Measurements from ENCODE around the gene ADAMTS9. TPM values are rescaled to one million over a fixed set of nuclear protein-coding genes. Genes with fewer than 3 reads are reported as not detected.

ADAMTS9 gene
- polyA plus RNA-seq, 1 donor: 15.4 TPM

- peak overlapping the region; percentile 35 for H3K27ac ChIP-seq (ENCODE audit: low read length)
- no peaks in the 10 kb centered on the region for H3K27me3 ChIP-seq (ENCODE audit: control insufficient read depth, insufficient read depth, low read length)
- no peak overlapping the region for H3K4me3 ChIP-seq (ENCODE audit: low read length)
- peak in 1 of 2 donors; percentile 77 for DNase-seq
- H3K4me1 ChIP-seq (ENCODE audit: control insufficient read depth, insufficient read depth, low read length): peaks cover 12% of the 10 kb centered on the region
- no peaks in the 10 kb centered on the region for H3K9me3 ChIP-seq (ENCODE audit: control insufficient read depth, low read depth, low read length)
- H3K36me3 ChIP-seq (ENCODE audit: control insufficient read depth, insufficient read depth, low read length): no peaks in the 10 kb centered on the region
- no CpG with 5 or more reads among the region's 4 CpGs for WGBS (ENCODE audit: insufficient coverage, low lambda C conversion rate)
Observed at GRCh38 chr3:64674591-64675076, 13.2 kb downstream of the ADAMTS9 start.

GRCh38 chr3:64673159-64673715 is 14.6 kb downstream of the ADAMTS9 start:
- H3K36me3 ChIP-seq (ENCODE audit: control insufficient read depth, insufficient read depth, low read length): no peaks in the 10 kb centered on the region
- no peak overlapping the region for H3K4me3 ChIP-seq (ENCODE audit: low read length)
- DNase-seq: no peak
- H3K27me3 ChIP-seq (ENCODE audit: control insufficient read depth, insufficient read depth, low read length): no peaks in the 10 kb centered on the region
- H3K9me3 ChIP-seq (ENCODE audit: control insufficient read depth, low read depth, low read length): no peaks in the 10 kb centered on the region
- 89% methylated on average over 2 of the region's 7 CpGs for WGBS (ENCODE audit: insufficient coverage, low lambda C conversion rate)
- no peak overlapping the region for H3K27ac ChIP-seq (ENCODE audit: low read length)
- H3K4me1 ChIP-seq (ENCODE audit: control insufficient read depth, insufficient read depth, low read length): peaks cover 12% of the 10 kb centered on the region

- 100% methylated on average over 1 of the region's 10 CpGs for WGBS (ENCODE audit: insufficient coverage, low lambda C conversion rate)
- Histone ChIP-seq H3K9me3 (ENCODE audit: control insufficient read depth, low read depth, low read length) (no peaks in the 10 kb centered on the region), H3K27ac (ENCODE audit: low read length) (no peak overlapping the region), H3K4me3 (ENCODE audit: low read length) (no peak overlapping the region), H3K36me3 (ENCODE audit: control insufficient read depth, insufficient read depth, low read length) (no peaks in the 10 kb centered on the region), H3K4me1 (ENCODE audit: control insufficient read depth, insufficient read depth, low read length) (no peaks in the 10 kb centered on the region), H3K27me3 (ENCODE audit: control insufficient read depth, insufficient read depth, low read length) (no peaks in the 10 kb centered on the region)
- DNase-seq: no peak
Observed at GRCh38 chr3:64668582-64669510, 19.0 kb downstream of the ADAMTS9 start.

GRCh38 chr3:64667887-64668581 is 19.8 kb downstream of the ADAMTS9 start:
- no peaks in the 10 kb centered on the region for H3K27me3 ChIP-seq (ENCODE audit: control insufficient read depth, insufficient read depth, low read length)
- H3K36me3 ChIP-seq (ENCODE audit: control insufficient read depth, insufficient read depth, low read length): no peaks in the 10 kb centered on the region
- no peak overlapping the region for H3K4me3 ChIP-seq (ENCODE audit: low read length)
- DNase-seq: no peak
- no CpG with 5 or more reads among the region's 13 CpGs for WGBS (ENCODE audit: insufficient coverage, low lambda C conversion rate)
- H3K27ac ChIP-seq (ENCODE audit: low read length): no peak overlapping the region
- H3K9me3 ChIP-seq (ENCODE audit: control insufficient read depth, low read depth, low read length): no peaks in the 10 kb centered on the region
- H3K4me1 ChIP-seq (ENCODE audit: control insufficient read depth, insufficient read depth, low read length): no peaks in the 10 kb centered on the region

GRCh38 chr3:64667138-64667537 is 20.7 kb downstream of the ADAMTS9 start:
- Histone ChIP-seq H3K4me3 (ENCODE audit: low read length) (no peak overlapping the region), H3K9me3 (ENCODE audit: control insufficient read depth, low read depth, low read length) (no peaks in the 10 kb centered on the region), H3K36me3 (ENCODE audit: control insufficient read depth, insufficient read depth, low read length) (no peaks in the 10 kb centered on the region), H3K27ac (ENCODE audit: low read length) (no peak overlapping the region), H3K27me3 (ENCODE audit: control insufficient read depth, insufficient read depth, low read length) (no peaks in the 10 kb centered on the region), H3K4me1 (ENCODE audit: control insufficient read depth, insufficient read depth, low read length) (no peaks in the 10 kb centered on the region)
- 100% methylated on average over 1 of the region's 6 CpGs for WGBS (ENCODE audit: insufficient coverage, low lambda C conversion rate)
- DNase-seq: no peak

GRCh38 chr3:64666171-64666588 is 21.6 kb downstream of the ADAMTS9 start:
- H3K27ac ChIP-seq (ENCODE audit: low read length): peak overlapping the region; percentile 30
- no peaks in the 10 kb centered on the region for H3K9me3 ChIP-seq (ENCODE audit: control insufficient read depth, low read depth, low read length)
- no peaks in the 10 kb centered on the region for H3K27me3 ChIP-seq (ENCODE audit: control insufficient read depth, insufficient read depth, low read length)
- no peak overlapping the region for H3K4me3 ChIP-seq (ENCODE audit: low read length)
- no peaks in the 10 kb centered on the region for H3K36me3 ChIP-seq (ENCODE audit: control insufficient read depth, insufficient read depth, low read length)
- no peaks in the 10 kb centered on the region for H3K4me1 ChIP-seq (ENCODE audit: control insufficient read depth, insufficient read depth, low read length)
- peak in 1 of 2 donors; percentile 52 for DNase-seq
- WGBS (ENCODE audit: insufficient coverage, low lambda C conversion rate): no CpG with 5 or more reads among the region's 4 CpGs

- no peaks in the 10 kb centered on the region for H3K27me3 ChIP-seq (ENCODE audit: control insufficient read depth, insufficient read depth, low read length)
- DNase-seq: no peak
- no peak overlapping the region for H3K4me3 ChIP-seq (ENCODE audit: low read length)
- no peaks in the 10 kb centered on the region for H3K4me1 ChIP-seq (ENCODE audit: control insufficient read depth, insufficient read depth, low read length)
- H3K27ac ChIP-seq (ENCODE audit: low read length): no peak overlapping the region
- H3K9me3 ChIP-seq (ENCODE audit: control insufficient read depth, low read depth, low read length): no peaks in the 10 kb centered on the region
- WGBS (ENCODE audit: insufficient coverage, low lambda C conversion rate): 100% methylated on average over 2 of the region's 3 CpGs
- no peaks in the 10 kb centered on the region for H3K36me3 ChIP-seq (ENCODE audit: control insufficient read depth, insufficient read depth, low read length)
Observed at GRCh38 chr3:64664397-64664796, 23.4 kb downstream of the ADAMTS9 start.

GRCh38 chr3:64659617-64659978 is 28.2 kb downstream of the ADAMTS9 start:
- H3K27ac ChIP-seq (ENCODE audit: low read length): no peak overlapping the region
- H3K4me1 ChIP-seq (ENCODE audit: control insufficient read depth, insufficient read depth, low read length): no peaks in the 10 kb centered on the region
- WGBS (ENCODE audit: insufficient coverage, low lambda C conversion rate): no CpG with 5 or more reads among the region's 2 CpGs
- H3K9me3 ChIP-seq (ENCODE audit: control insufficient read depth, low read depth, low read length): no peaks in the 10 kb centered on the region
- H3K27me3 ChIP-seq (ENCODE audit: control insufficient read depth, insufficient read depth, low read length): no peaks in the 10 kb centered on the region
- H3K4me3 ChIP-seq (ENCODE audit: low read length): no peak overlapping the region
- H3K36me3 ChIP-seq (ENCODE audit: control insufficient read depth, insufficient read depth, low read length): peaks cover 5% of the 10 kb centered on the region
- DNase-seq: no peak

- Histone ChIP-seq H3K36me3 (ENCODE audit: control insufficient read depth, insufficient read depth, low read length) (peaks cover 5% of the 10 kb centered on the region), H3K27me3 (ENCODE audit: control insufficient read depth, insufficient read depth, low read length) (no peaks in the 10 kb centered on the region), H3K4me3 (ENCODE audit: low read length) (no peak overlapping the region), H3K27ac (ENCODE audit: low read length) (no peak overlapping the region), H3K4me1 (ENCODE audit: control insufficient read depth, insufficient read depth, low read length) (no peaks in the 10 kb centered on the region), H3K9me3 (ENCODE audit: control insufficient read depth, low read depth, low read length) (no peaks in the 10 kb centered on the region)
- no CpG with 5 or more reads among the region's 4 CpGs for WGBS (ENCODE audit: insufficient coverage, low lambda C conversion rate)
- no peak for DNase-seq
Observed at GRCh38 chr3:64658001-64658400, 29.8 kb downstream of the ADAMTS9 start.

- Histone ChIP-seq H3K4me1 (ENCODE audit: control insufficient read depth, insufficient read depth, low read length) (no peaks in the 10 kb centered on the region), H3K9me3 (ENCODE audit: control insufficient read depth, low read depth, low read length) (no peaks in the 10 kb centered on the region), H3K36me3 (ENCODE audit: control insufficient read depth, insufficient read depth, low read length) (peaks cover 5% of the 10 kb centered on the region), H3K27ac (ENCODE audit: low read length) (no peak overlapping the region), H3K27me3 (ENCODE audit: control insufficient read depth, insufficient read depth, low read length) (no peaks in the 10 kb centered on the region), H3K4me3 (ENCODE audit: low read length) (no peak overlapping the region)
- WGBS (ENCODE audit: insufficient coverage, low lambda C conversion rate): no CpG with 5 or more reads among the region's 4 CpGs
- DNase-seq: no peak
Observed at GRCh38 chr3:64656544-64656943, 31.3 kb downstream of the ADAMTS9 start.
